Hippocampal formation (tissue), 2 donors: ENCODE measurements around the gene FBLIM1.

Experiments
- DNase-seq, 2 donors: peaks; one replicate each; lab custom pipeline; 2025; lab: John Stamatoyannopoulos, UW

The FBLIM1 gene

DNA sequence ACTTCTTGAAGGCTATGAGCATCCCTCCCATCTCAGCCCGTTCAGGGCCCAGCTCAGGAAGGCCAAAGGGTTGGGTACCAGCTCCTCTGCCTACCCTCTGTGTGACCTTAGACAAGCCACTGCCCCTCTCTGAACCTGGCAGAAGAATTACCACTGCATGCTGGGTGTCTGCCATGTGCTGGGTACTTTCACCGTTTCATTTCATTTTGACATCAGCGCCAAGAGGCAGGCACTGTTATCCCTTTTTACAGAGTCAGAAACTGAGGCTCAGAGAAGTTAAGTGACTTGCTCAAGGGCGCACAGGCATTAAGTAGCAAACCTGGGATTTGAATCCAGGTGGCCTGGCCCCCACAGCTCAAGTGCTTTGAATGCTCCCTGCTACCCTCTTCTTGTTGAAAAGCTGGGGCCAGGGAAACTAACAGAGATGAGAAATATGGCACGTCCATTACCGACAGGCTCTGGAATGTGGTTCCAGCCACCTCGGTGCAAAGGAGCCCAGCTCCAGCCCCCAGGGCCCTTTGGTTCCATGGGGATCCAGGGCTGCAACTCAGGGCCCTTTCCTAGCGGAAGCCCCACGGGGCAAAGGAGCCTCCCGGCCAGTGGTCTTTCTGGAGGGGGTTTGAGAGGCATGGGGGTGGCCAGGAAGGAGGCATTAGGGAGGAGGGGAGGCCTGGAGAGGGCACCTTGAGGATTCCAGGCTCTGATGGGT, 9.8 kb upstream of the FBLIM1 start:
- no peak for DNase-seq

DNA sequence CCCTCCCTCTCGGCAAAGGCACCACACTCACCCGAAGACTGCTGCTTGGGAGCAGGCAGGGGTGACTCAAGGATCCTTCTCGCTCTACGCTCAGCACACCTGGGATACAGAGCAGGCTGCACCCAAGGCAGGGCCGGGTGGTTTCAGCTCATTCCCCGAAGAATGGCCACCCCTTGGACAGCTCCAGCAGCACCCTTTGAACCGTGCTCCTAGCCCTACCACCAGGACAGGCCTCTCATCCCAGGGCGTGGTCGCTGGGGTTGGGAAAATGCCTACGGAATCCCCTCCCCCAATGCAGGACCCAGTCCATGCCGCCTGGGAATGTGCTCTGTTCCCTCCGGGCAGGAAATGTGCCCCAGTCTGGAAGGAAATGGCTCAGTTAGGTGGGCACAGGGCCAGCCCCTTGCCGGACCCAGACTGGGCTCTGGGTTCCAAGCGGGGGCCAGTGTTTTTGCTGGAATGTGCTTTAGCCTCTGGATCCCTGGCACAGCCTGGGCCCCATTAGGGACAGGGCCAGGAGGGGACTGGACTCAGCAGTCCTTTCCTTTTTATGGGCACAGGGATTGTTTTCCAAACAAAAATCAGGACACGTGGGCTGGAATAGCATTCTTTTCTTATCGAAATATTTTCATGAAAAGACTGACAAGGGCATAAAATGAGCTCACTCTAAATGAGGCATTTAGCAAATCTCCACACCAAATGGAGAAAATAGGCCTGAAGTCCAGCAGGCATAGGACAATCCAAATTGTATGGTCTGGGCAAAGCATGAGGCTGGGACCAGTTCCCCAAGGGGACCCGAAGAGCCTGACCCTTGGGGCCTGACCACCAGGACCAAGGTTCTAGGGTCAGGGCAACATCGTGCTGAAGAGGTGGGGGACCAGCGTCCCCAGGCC, 8.9 kb upstream of the FBLIM1 start:
- no peak for DNase-seq

DNA sequence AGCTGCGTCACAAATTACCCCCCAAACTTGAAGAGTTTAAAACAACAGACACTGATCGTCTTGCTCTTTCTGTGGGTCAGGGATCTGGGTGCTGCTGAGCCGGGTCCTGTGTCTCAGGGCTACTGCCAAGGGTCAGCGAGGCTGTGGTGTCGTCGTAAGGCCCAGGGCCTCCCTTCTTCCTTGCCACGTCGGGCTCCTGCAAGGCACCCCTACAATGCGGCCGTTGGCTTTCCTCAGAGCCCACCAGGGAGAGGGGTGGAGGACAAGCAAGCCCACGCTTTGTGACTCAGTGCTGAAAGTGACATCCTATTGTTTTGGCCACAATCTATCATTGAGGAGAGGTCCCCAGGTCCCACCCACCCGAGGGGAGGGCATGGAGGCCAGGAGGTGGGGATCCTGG, 7.7 kb upstream of the FBLIM1 start:
- DNase-seq = no peak

DNA sequence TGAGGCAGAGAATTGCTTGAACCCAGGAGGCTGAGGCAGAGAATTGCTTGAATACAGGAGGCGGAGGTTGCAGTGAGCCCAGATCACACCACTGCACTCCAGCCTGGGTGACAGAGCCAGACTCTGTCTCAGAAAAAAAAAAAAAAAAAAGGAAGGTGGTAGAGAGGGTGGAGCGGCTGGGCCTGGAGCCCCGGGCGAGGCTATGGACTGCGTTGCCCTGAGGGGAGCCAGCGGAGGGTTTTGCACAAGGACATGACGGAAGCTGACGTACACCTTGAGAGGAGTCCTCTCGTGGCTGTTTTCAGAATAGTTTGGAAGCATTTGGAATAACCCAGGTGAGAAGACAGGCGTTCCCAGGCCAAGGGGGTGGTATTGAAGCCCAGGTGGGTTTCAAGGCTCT, 6.9 kb upstream of the FBLIM1 start:
- DNase-seq = no peak

GRCh38 chr1:15753776-15754175, 4.8 kb upstream of the FBLIM1 start:
- DNase-seq = no peak

DNA sequence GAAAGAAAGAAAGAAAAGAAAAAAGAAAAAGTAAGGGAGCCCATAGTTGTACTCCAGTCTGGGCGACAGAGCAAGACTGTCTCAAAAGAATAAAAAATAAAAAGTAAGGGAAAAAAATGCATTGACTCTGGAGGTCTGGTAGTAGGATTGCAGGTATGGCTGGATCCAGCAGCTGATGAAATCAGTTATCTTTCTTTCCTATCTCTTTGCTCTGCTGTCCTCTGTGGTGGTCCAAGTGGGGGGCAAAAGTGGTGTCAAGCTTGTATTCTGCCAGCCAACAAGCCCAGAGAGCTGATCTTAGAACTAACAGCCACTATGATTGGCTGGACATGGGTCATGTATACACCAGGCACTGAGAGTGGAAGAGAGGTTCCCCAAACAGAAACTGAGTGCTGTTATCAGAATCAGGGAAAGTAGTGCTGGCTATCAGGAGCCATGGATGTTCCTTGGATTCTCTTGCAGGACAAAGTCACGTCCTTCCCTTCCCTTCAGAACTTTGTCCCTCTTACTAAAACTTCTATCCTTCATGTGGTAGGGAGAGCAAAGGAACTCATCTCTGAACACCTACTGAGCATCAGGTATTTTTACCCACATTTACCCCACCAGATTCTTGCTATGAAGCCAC, 3.5 kb upstream of the FBLIM1 start:
- no peak for DNase-seq

GRCh38 chr1:15755646-15756040, 3.0 kb upstream of the FBLIM1 start:
- no peak for DNase-seq

GRCh38 chr1:15756143-15757015, 2.2 kb upstream of the FBLIM1 start:
- no peak for DNase-seq

DNA sequence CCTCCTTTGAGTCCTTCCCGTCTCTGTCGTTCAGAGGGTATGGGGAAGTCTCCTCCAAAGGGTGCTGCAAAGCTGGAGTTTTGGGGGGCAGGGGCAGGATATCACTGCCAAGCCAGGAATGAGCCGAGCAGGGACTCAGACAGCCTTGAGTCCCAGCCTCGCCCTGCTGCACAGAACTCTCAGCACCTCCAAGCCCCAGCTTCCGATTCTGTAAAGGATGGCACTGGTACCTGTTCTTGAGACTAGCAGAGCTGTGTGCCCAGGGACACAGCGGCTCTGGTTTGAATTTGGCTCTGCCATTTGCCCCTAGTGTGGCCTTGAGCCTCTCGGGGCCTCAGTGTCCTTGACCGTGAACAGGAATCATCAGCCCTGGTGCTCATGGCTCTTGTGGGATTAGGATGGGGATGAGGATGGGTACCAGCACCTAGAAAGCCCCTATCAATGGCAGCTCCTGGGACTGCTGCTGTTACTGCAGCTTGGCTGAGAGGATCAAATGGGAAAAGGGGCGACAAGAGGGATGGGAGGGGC, 1.5 kb upstream of the FBLIM1 start:
- DNase-seq = no peak

DNA sequence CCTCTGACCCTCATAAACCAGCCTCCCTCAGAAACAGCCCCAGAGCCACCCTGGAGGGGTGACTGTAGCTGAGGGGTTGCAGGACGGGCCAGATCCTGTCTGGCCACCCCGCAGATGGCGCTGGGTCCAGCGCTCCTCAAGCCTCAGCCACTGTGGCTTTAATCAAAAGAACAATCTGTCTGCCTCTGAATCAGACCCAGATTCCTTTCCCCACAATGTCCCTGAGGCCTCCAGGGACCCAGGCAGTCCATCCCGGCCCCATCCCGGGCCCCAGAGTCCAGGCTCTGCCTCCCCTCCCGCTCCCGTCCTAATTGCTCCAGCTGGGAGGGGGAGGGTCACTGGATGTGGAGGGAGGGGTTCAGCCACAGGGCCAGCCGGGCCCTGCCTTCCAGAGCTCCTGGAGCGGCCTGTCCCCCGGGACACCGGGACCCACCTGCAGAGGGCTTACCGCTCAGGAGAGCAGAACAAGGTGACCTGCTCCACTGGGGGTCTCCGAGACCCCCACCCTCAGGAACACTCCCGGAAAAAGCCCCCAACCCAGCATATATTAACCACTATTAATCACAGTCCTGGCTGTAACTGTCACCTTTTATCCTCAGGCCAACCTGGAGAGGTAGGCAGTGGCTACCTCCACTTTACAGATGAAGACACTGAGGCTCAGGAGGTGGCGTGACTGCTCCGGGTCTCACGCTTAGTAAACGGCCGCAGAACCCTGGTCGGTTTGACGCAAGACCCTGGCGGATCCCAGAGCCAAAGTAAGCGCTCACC, 836 bp upstream of the FBLIM1 start:
- no peak for DNase-seq

- no peak for DNase-seq
Observed at GRCh38 chr1:15758953-15759661, 512 bp downstream of the FBLIM1 start.

DNA sequence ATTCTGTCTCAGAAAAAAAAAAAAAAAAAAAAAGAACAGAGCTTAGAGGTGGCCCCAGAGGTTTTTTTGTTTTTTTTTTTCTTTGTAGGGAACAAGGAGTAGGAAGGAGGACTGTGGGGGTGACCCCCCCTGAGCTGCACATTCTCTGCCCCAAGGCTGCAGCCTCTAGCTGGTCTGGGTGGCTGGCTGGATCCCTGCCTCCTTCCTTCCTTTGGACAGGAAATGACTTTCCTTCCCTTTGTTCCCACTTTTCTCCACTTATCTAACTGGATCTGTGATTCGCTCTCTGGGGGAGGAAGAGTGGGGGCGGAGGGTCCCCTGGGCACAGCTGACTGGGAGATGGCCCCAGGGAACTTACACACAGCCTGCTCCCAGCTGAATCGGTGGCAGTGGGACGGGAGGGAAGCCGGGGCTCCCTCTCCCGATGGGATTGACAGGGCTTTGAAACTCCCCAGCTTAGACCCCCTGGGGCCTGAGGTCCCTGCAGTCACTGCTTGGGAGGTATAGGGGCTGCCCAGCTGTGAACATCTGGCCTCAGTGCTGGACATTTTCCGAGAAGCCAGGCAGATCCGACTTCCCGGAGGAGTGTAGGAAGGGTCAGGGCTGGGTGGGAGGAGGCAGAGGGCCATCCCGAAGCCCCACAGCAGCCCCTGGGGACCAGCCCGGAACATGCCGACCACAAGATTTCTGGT, 2.1 kb downstream of the FBLIM1 start:
- no peak for DNase-seq

DNA sequence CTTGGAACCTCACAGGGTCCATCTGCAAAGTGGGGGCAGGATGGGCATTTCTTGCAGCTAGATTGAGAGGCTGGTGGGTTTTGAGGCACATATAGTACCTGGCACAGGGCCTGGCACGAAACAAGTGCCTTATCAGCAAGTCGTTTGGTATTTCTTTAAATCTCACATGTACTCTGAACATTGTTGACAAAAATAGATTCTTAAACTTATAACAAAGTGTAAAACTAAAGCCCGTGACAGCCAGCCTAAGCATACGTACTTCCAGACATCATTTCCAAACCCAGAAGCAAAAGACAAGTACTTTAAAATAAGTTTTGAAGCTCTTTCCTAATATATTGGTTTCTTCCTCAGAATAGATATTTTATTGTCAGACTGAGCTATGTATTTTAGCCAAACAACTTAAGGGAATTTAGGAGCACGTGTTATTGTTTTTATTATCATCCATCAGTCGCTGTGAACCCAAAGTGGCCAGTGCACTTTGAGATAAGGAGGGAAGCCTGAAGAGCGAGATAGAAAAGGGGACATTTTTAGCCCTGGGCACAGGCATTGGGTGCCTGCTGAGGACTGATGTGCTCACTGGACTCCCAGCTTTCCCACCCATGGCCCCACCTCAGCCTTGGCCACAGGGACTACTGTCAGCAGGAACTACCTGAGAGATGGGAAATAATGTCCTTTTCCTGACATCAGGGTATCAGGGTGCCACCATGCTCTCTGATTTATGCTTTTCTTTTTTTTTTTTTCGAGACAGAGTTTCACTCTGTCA, 3.0 kb downstream of the FBLIM1 start:
- no peak for DNase-seq

DNA sequence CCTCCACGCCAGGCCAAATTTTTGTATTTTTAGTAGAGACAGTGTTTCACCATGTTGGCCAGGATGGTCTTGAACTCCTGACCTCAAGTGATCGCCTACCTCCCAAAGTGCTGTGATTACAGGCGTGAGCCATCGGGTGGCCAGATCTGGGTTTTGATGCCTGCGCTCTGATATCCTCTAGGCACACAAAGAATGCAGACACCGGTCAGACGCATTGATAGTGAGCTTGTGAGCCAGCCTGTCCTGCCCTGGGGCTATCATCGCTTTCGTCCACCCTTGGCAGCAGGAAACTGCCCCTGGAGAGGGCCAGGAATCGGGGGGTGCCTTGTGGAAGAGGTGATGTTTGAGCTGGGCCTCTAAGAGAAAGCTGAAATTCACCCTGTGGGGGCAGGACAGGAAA, 4.0 kb downstream of the FBLIM1 start:
- DNase-seq = no peak

GRCh38 chr1:15764269-15764764, 5.7 kb downstream of the FBLIM1 start:
- no peak for DNase-seq

DNA sequence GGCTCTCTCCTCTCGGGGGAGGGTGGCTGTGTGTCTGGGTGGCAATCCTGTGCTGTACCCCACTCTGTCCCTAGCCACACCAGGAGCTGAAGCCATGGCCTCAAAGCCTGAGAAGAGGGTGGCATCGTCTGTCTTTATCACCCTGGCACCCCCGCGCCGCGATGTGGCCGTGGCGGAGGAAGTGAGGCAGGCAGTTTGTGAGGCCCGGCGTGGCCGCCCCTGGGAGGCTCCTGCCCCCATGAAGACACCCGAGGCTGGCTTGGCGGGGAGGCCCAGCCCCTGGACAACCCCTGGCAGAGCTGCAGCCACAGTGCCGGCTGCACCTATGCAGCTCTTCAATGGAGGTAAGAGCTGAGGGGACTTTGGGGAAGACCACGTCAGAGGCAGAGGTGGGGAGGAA, 6.3 kb downstream of the FBLIM1 start:
- DNase-seq = no peak

DNA sequence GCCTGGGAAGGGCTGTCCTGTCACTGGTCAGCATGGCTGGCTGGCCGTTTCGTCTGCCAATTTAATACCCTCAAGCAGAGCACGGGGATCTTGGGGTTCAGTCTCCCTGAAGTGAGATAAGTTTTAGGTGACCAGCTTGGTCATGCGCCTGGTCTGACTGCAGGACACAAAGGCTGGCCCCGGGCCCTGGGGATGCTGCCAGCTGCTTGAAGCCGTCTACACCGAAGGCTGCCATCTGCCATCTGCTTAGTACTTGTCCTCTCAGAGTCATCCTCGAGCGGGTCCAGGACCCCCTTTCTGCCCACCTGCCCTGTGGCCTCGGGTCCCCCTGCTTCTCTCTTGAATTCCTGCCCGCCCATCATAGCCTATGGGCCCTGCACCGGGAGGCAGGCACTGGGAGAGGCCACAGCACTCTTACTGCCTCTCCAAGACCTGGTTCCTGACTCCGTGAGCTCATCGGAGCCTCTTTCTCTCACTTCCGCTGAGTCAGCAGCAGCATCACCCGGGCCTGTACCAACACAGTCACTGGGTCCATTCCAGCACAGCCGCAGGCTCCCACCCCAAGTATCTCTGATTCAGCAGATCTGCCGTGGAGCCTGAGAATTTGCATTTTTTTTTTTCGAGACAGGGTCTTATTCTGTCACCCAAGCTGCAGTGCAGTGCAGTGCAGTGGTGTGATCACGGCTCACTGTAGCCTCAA, 7.0 kb downstream of the FBLIM1 start:
- no peak for DNase-seq

DNA sequence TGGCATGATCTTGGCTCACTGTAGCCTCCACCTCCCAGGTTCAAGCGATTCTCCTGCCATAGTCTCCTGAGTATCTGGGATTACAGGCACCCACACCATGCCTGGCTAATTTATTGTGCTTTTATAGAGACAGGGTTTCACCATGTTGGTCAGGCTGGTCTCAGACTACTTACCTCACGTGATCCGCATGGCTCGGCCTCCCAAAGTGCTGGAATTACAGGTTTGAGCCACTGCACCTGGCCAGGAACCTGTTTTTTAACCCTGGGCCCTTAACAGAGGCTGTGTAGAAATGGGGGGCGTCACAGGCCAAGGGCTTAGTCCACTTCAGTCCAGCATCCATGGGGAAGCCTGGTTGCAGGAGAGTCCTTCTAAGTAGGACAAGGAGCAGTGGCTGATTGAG, 9.3 kb downstream of the FBLIM1 start:
- DNase-seq = no peak
